PFSK-1 (cell line): ENCODE results near the gene ARL15.
A peak's percentile ranks its signal among the peaks of the same experiment; 100 is the strongest.

ENCODE experiments used
- TAF1 ChIP-seq: IDR thresholded peaks from 2 replicates; pipeline ENCODE4 v1.6.1; 2012; ENCODE audit warnings: low read length, control low read depth, borderline replicate concordance; ENCODE audit not compliant: insufficient read depth
- TF ChIP-seq, protein P1 (sequence below), 2 experiments: IDR thresholded peaks; 2 replicates each; pipeline versions ENCODE4 v1.6.1 to v1.8.0; 2011 to 2012; ENCODE audit warnings: low read depth in 2 of 2, low read length in 2 of 2, control low read depth in 1 of 2, inconsistent platforms in 1 of 2, mild to moderate bottlenecking in 1 of 2, moderate library complexity in 1 of 2; ENCODE audit not compliant: insufficient read depth in 1 of 2

- TF ChIP-seq, protein P1, sequence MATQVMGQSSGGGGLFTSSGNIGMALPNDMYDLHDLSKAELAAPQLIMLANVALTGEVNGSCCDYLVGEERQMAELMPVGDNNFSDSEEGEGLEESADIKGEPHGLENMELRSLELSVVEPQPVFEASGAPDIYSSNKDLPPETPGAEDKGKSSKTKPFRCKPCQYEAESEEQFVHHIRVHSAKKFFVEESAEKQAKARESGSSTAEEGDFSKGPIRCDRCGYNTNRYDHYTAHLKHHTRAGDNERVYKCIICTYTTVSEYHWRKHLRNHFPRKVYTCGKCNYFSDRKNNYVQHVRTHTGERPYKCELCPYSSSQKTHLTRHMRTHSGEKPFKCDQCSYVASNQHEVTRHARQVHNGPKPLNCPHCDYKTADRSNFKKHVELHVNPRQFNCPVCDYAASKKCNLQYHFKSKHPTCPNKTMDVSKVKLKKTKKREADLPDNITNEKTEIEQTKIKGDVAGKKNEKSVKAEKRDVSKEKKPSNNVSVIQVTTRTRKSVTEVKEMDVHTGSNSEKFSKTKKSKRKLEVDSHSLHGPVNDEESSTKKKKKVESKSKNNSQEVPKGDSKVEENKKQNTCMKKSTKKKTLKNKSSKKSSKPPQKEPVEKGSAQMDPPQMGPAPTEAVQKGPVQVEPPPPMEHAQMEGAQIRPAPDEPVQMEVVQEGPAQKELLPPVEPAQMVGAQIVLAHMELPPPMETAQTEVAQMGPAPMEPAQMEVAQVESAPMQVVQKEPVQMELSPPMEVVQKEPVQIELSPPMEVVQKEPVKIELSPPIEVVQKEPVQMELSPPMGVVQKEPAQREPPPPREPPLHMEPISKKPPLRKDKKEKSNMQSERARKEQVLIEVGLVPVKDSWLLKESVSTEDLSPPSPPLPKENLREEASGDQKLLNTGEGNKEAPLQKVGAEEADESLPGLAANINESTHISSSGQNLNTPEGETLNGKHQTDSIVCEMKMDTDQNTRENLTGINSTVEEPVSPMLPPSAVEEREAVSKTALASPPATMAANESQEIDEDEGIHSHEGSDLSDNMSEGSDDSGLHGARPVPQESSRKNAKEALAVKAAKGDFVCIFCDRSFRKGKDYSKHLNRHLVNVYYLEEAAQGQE (IDR thresholded peaks at IDR 0.05; ENCODE audit: insufficient read depth in 1 of 2, low read depth in 2 of 2, low read length in 2 of 2), result 0 out of 4 replicates have a peak, but pooled peaks of 1 of the 2 experiments have one; percentile 29
- TF ChIP-seq TAF1, result no peak
Measured at GRCh38 chr5:53924392-53924791, 386.0 kb downstream of the ARL15 start.
